SK-N-SH (cell line): ENCODE data around the gene LAPTM5. TPM values are rescaled to one million over a fixed set of nuclear protein-coding genes. Genes with fewer than 3 reads are reported as not detected.

Source experiments
- CTCF ChIA-PET: fragments of 300-600, 350-600 bp; formaldehyde crosslinking; extraction: SDS; loops from one replicate; lab custom pipeline; 2021; lab: Yijun Ruan, JAX
- POLR2A ChIA-PET: fragments of 350-600 bp; sonication (Branson Sonifier 250); formaldehyde crosslinking; extraction: SDS; loops from one replicate; lab custom pipeline; 2020; ENCODE audit warnings: antibody characterized with exemption, inconsistent platforms; lab: Yijun Ruan, JAX
- DNase-seq: peaks from one replicate; pipeline ENCODE4 v3.0.0; 2012
- H2AFZ ChIP-seq: fragments of 200-600 bp; sonication (generic); 2 replicates; pipeline ENCODE4 v1.8.1; 2016; ENCODE audit warnings: antibody characterized with exemption, mild to moderate bottlenecking, low read depth
- H3F3A ChIP-seq: fragments of 200-600 bp; sonication (generic); replicated peaks from 2 replicates; pipeline ENCODE3; 2016; ENCODE audit warnings: antibody characterized with exemption, mild to moderate bottlenecking; ENCODE audit not compliant: insufficient read depth
- H3K27ac ChIP-seq, 2 experiments: fragments of 200-500 bp in 1 of 2; fragments of 200-600 bp in 1 of 2; sonication (Bioruptor generic) in 1 of 2; sonication (generic), shearing (Covaris generic) in 1 of 2; 2 replicates each; pipeline versions ENCODE4 v1.5.1 to v1.6.1; 2014 to 2016; ENCODE audit warnings: low read depth in 2 of 2, inconsistent platforms in 1 of 2, low read length in 1 of 2, mild to moderate bottlenecking in 1 of 2, mixed read lengths in 1 of 2
- H3K27me3 ChIP-seq: fragments of 200-600 bp; sonication (generic), shearing (Covaris generic); 2 replicates; pipeline ENCODE4 v1.6.1; 2016; ENCODE audit warnings: mixed run types; ENCODE audit not compliant: insufficient read depth
- H3K36me3 ChIP-seq, 2 experiments: fragments of 200-500 bp in 1 of 2; fragments of 200-600 bp in 1 of 2; sonication (Bioruptor generic) in 1 of 2; sonication (generic) in 1 of 2; replicated peaks in 1 of 2; 2 replicates each; pipeline versions ENCODE3 to v1.5.1; 2014 to 2016; ENCODE audit warnings: low read length in 1 of 2, mild to moderate bottlenecking in 1 of 2; ENCODE audit not compliant: insufficient read depth in 2 of 2, control insufficient read depth in 1 of 2
- H3K4me1 ChIP-seq, 2 experiments: fragments of 200-500 bp in 1 of 2; fragments of 200-600 bp in 1 of 2; sonication (Bioruptor generic) in 1 of 2; sonication (generic), shearing (Covaris generic) in 1 of 2; 2 replicates each; pipeline versions ENCODE4 v1.5.1 to v1.6.1; 2014 to 2016; ENCODE audit warnings: low read depth in 1 of 2, low read length in 1 of 2, mixed run types in 1 of 2; ENCODE audit not compliant: insufficient read depth in 2 of 2, control insufficient read depth in 1 of 2
- H3K4me2 ChIP-seq: fragments of 200-600 bp; sonication (generic), shearing (Covaris generic); 2 replicates; pipeline ENCODE4 v1.6.1; 2017; ENCODE audit warnings: mixed run types
- H3K4me3 ChIP-seq, 2 experiments: fragments of 200-500 bp in 1 of 2; fragments of 200-600 bp in 1 of 2; sonication (Bioruptor generic) in 1 of 2; sonication (generic), shearing (Covaris generic) in 1 of 2; 2 replicates each; pipeline versions ENCODE4 v1.5.1 to v1.8.1; 2014 to 2016; ENCODE audit warnings: low read depth in 2 of 2, inconsistent platforms in 1 of 2, low read length in 1 of 2, mild to moderate bottlenecking in 1 of 2, mixed read lengths in 1 of 2, moderate library complexity in 1 of 2
- H3K79me2 ChIP-seq: fragments of 200-600 bp; sonication (generic); 2 replicates; pipeline ENCODE4 v1.8.1; 2017; ENCODE audit warnings: mild to moderate bottlenecking; ENCODE audit not compliant: insufficient read depth
- H3K9ac ChIP-seq: fragments of 200-600 bp; sonication (generic); 2 replicates; pipeline ENCODE4 v1.6.1; 2017; ENCODE audit warnings: mixed run types
- H3K9me2 ChIP-seq: fragments of 200-600 bp; sonication (generic); 2 replicates; pipeline ENCODE4 v1.6.1; 2017; ENCODE audit warnings: mixed run types
- H3K9me3 ChIP-seq: fragments of 200-600 bp; sonication (generic); 2 replicates; pipeline ENCODE4 v1.6.1; 2017; ENCODE audit warnings: mixed run types, mild to moderate bottlenecking, moderate library complexity
- H4K20me1 ChIP-seq: fragments of 200-600 bp; sonication (generic); 2 replicates; pipeline ENCODE4 v1.6.1; 2017; ENCODE audit warnings: mild to moderate bottlenecking, mixed run types; ENCODE audit not compliant: insufficient read depth
- CHD2 ChIP-seq: fragments of 150-350 bp; IDR thresholded peaks from 2 replicates; pipeline ENCODE4 v1.6.1; 2018; ENCODE audit warnings: low read length; ENCODE audit not compliant: partially characterized antibody
- CTCF ChIP-seq: fragments of 200-600 bp; sonication (generic); IDR thresholded peaks from 2 replicates; pipeline ENCODE4 v1.6.1; 2017; ENCODE audit warnings: antibody characterized with exemption, mild to moderate bottlenecking, moderate library complexity
- ELF1 ChIP-seq: IDR thresholded peaks from 2 replicates; pipeline ENCODE4 v1.4.0; 2012
- EP300 ChIP-seq, 2 experiments: IDR thresholded peaks; 2 replicates each; pipeline versions ENCODE4 v1.4.0 to v1.6.1; 2012; ENCODE audit warnings: borderline replicate concordance in 1 of 2, low read depth in 1 of 2, low read length in 1 of 2
- FOXJ3 ChIP-seq: sonication (generic); formaldehyde crosslinking; IDR thresholded peaks from 2 replicates; pipeline ENCODE4 v1.5.1; 2020; ENCODE audit warnings: mild to moderate bottlenecking, missing genetic modification reagents
- GATA2 ChIP-seq: sonication (generic); formaldehyde crosslinking; IDR thresholded peaks from 2 replicates; pipeline ENCODE4 v1.5.0; 2020; ENCODE audit warnings: mild to moderate bottlenecking, missing genetic modification reagents
- NFIC ChIP-seq: IDR thresholded peaks from 2 replicates; pipeline ENCODE4 v1.4.0; 2012; ENCODE audit warnings: borderline replicate concordance
- NRF1 ChIP-seq: IDR thresholded peaks from 2 replicates; pipeline ENCODE4 v1.6.1; 2012; ENCODE audit warnings: low read depth, mild to moderate bottlenecking, low read length
- RCOR1 ChIP-seq: fragments of 150-350 bp; IDR thresholded peaks from 2 replicates; pipeline ENCODE4 v1.6.1; 2017; ENCODE audit warnings: antibody characterized with exemption, low read length
- REST ChIP-seq: IDR thresholded peaks from 2 replicates; pipeline ENCODE4 v1.6.1; 2012; ENCODE audit warnings: mild to moderate bottlenecking, low read depth, low read length, moderate library complexity
- RFX5 ChIP-seq: IDR thresholded peaks from 2 replicates; pipeline ENCODE4 v1.6.1; 2012; ENCODE audit warnings: mild to moderate bottlenecking, improper control_type of control experiment, low read length
- RXRA ChIP-seq: IDR thresholded peaks from 2 replicates; pipeline ENCODE4 v1.4.0; 2012; ENCODE audit warnings: low read depth, mild to moderate bottlenecking, borderline replicate concordance
- SIN3A ChIP-seq: IDR thresholded peaks from 2 replicates; pipeline ENCODE4 v1.6.1; 2012; ENCODE audit warnings: low read depth, mild to moderate bottlenecking, low read length, moderate library complexity, borderline replicate concordance
- USF1 ChIP-seq: IDR thresholded peaks from 2 replicates; pipeline ENCODE4 v1.4.0; 2012; ENCODE audit warnings: low read depth, borderline replicate concordance
- ZBTB33 ChIP-seq: IDR thresholded peaks from 2 replicates; pipeline ENCODE4 v1.4.0; 2012; ENCODE audit warnings: low read depth, borderline replicate concordance
- WGBS: methylation state at CpG from one replicate; pipeline ENCODE4 v1.1.6; 2017; ENCODE audit warnings: low lambda C conversion rate; 5-methylcytosine and 5-hydroxymethylcytosine counted together
- polyA plus RNA-seq, 3 experiments: library from polyadenylated mRNA; depleted of rRNA; stranded (reverse); fragments of >200 nt; gene quantifications; 2 replicates each; pipeline ENCODE4 v1.2.3, GENCODE V29; 2012

Gene LAPTM5
- polyA plus RNA-seq, 1 of the 3 experiments (the other 2 are of a cell fraction): 1.1 TPM

- TF ChIP-seq CHD2 (no peak), SIN3A (no peak), ELF1 (no peak), EP300 (IDR thresholded peaks at IDR 0.05; ENCODE audit: borderline replicate concordance in 1 of 2, low read depth in 1 of 2, low read length in 1 of 2) (no peak), CTCF (no peak), NFIC (no peak)
These were observed 63.0 kb downstream of the LAPTM5 start (continued) for GRCh38 chr1:30694280-30695175.

- peaks cover 0 to 57% of the 10 kb centered on the region in 2 experiments; a peak in 2 of 4 replicates for H3K4me1 ChIP-seq
- no peaks in the 10 kb centered on the region for H4K20me1 ChIP-seq
- DNase-seq: no peak
- ChIA-PET CTCF (interaction anchor here (0.8 kb wide), 1 partner anchor 13 kb away, joined by 3 read pairs; no protein-coding TSS in a partner anchor), POLR2A (no interaction called here)
- no peaks in the 10 kb centered on the region for H3K27me3 ChIP-seq
- no peaks in the 10 kb centered on the region for H3F3A ChIP-seq
- H3K9ac ChIP-seq: no peak overlapping the region
- no peaks in the 10 kb centered on the region for H3K36me3 ChIP-seq
- WGBS: 35% methylated on average over 5 of the region's 5 CpGs
- no peak overlapping the region for H2AFZ ChIP-seq
- TF ChIP-seq NRF1: no peak
- TF ChIP-seq EP300 (IDR thresholded peaks at IDR 0.05; ENCODE audit: borderline replicate concordance in 1 of 2, low read depth in 1 of 2, low read length in 1 of 2): no peak
- no peak for TF ChIP-seq FOXJ3
- no peak for TF ChIP-seq REST
- no peak for TF ChIP-seq USF1
- TF ChIP-seq ZBTB33: no peak
- no peak for TF ChIP-seq SIN3A
- TF ChIP-seq RFX5: no peak
- TF ChIP-seq RCOR1: no peak
- no peak for TF ChIP-seq GATA2 (CRISPR knock-in tag)
- TF ChIP-seq RXRA: no peak
- TF ChIP-seq CHD2: no peak
- no peak overlapping the region for H3K4me3 ChIP-seq
- no peaks in the 10 kb centered on the region for H3K79me2 ChIP-seq
- no peak overlapping the region for H3K4me2 ChIP-seq
- H3K9me3 ChIP-seq: no peaks in the 10 kb centered on the region
- no peaks in the 10 kb centered on the region for H3K9me2 ChIP-seq
- H3K27ac ChIP-seq: no peak overlapping the region
These were observed 63.8 kb downstream of the LAPTM5 start for GRCh38 chr1:30693822-30694221.
